HUES6 (cell line): ENCODE measurements around the gene PARVB.
"Not testable (repeated sequence)": the region's sequence is repeated elsewhere in the genome, so short reads cannot be mapped to it uniquely, and the experiment has no call there.

Source experiments
- H3K27ac ChIP-seq: 2 replicates; pipeline ENCODE4 v1.7.0; 2013; ENCODE audit warnings: low read depth, mild to moderate bottlenecking, low read length, inconsistent platforms
- H3K27me3 ChIP-seq: 2 replicates; pipeline ENCODE4 v1.6.1; 2013; ENCODE audit warnings: low read length; ENCODE audit not compliant: control insufficient read depth, insufficient read depth
- H3K36me3 ChIP-seq: 2 replicates; pipeline ENCODE4 v1.6.1; 2013; ENCODE audit warnings: low read length; ENCODE audit not compliant: control insufficient read depth, insufficient read depth
- H3K4me1 ChIP-seq: 2 replicates; pipeline ENCODE4 v1.6.1; 2013; ENCODE audit warnings: low read length; ENCODE audit not compliant: control insufficient read depth, insufficient read depth
- H3K4me3 ChIP-seq: 2 replicates; pipeline ENCODE4 v1.5.1; 2013; ENCODE audit warnings: low read depth, low read length
- H3K9ac ChIP-seq: one replicate; pipeline ENCODE4 v1.6.1; 2013; ENCODE audit warnings: mild to moderate bottlenecking, low read length
- H3K9me3 ChIP-seq: 2 replicates; pipeline ENCODE4 v1.6.1; 2013; ENCODE audit warnings: low read depth, low read length; ENCODE audit not compliant: control insufficient read depth, insufficient read depth

The PARVB gene

DNA sequence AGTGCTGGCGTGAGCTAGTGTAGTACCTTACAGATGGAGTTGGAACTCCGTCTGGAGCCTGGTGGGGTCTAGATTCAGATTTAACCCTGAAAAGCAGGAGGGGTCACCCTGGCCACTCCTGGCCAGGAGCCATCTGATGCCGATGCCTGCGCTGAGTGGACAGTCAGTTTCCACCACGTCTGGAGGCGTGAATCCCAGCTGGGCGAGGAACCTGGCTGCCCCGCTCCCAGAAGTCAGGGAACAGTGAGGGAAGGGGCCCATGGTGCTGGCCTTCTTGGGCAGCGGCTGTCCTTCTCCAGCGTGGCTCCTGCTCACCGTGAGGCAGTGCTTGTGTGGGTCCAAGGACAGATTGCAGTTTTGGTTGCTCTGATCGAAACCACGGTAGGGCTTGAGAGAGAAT is 76.3 kb downstream of the PARVB start:
- Histone ChIP-seq H3K9ac (no peak overlapping the region), H3K36me3 (peaks cover 2% of the 10 kb centered on the region; the same call in 1 of the 2 replicates), H3K27me3 (no peaks in the 10 kb centered on the region), H3K27ac (no peak overlapping the region), H3K4me1 (no peaks in the 10 kb centered on the region), H3K9me3 (0 out of 2 replicates have a peak, but pooled peaks cover 6% of the 10 kb centered on the region), H3K4me3 (no peak overlapping the region)

DNA sequence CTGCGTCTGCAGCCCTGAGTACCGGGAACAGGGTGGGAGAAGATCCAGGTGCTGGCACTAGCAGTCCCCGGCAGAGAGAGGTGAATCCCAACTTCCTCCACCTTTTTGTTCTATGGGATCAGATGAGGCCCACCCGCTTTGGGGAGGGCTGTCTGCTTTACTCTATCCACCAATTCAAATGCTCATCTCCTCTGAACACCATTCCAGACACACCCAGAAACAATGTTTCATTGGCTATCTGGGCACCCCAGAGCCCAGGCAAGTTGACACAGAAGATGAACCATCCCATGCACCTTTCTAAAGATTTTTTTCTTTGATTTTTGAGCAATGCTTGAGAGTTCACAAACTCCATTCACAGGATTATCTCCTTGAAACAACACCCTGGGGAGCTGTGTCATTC is 78.0 kb downstream of the PARVB start:
- Histone ChIP-seq H3K9me3 (0 out of 2 replicates have a peak, but pooled peaks cover 6% of the 10 kb centered on the region), H3K27me3 (no peaks in the 10 kb centered on the region), H3K9ac (no peak overlapping the region), H3K27ac (no peak overlapping the region), H3K4me1 (peaks cover 11% of the 10 kb centered on the region), H3K4me3 (no peak overlapping the region), H3K36me3 (peaks cover 2% of the 10 kb centered on the region; the same call in 1 of the 2 replicates)

DNA sequence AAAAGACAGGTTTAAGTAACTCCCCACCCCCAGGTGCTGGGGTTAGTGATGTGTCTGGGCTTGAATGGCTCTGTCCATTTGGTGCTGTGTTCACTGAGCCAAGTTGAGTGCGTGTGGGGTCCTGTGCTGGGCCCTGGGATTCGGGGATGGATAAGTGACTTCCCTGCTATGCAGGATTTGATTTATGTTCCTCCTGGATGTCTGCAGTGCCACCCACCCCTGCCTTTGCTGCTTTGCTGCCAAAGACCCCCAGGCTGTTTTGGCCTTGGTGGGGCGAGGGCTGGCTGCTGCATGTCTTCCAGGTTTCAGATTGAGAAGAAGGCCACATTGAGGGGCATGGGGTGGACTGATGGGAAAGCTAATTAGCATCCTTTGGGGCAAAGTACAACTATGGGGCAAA is 78.8 kb downstream of the PARVB start:
- H3K27ac ChIP-seq, result no peak overlapping the region
- 0 out of 2 replicates have a peak, but pooled peaks cover 6% of the 10 kb centered on the region for H3K9me3 ChIP-seq
- H3K27me3 ChIP-seq, result no peaks in the 10 kb centered on the region
- no peak overlapping the region for H3K9ac ChIP-seq
- H3K36me3 ChIP-seq, result peaks cover 2% of the 10 kb centered on the region; the same call in 1 of the 2 replicates
- peaks cover 18% of the 10 kb centered on the region for H3K4me1 ChIP-seq
- H3K4me3 ChIP-seq, result no peak overlapping the region

DNA sequence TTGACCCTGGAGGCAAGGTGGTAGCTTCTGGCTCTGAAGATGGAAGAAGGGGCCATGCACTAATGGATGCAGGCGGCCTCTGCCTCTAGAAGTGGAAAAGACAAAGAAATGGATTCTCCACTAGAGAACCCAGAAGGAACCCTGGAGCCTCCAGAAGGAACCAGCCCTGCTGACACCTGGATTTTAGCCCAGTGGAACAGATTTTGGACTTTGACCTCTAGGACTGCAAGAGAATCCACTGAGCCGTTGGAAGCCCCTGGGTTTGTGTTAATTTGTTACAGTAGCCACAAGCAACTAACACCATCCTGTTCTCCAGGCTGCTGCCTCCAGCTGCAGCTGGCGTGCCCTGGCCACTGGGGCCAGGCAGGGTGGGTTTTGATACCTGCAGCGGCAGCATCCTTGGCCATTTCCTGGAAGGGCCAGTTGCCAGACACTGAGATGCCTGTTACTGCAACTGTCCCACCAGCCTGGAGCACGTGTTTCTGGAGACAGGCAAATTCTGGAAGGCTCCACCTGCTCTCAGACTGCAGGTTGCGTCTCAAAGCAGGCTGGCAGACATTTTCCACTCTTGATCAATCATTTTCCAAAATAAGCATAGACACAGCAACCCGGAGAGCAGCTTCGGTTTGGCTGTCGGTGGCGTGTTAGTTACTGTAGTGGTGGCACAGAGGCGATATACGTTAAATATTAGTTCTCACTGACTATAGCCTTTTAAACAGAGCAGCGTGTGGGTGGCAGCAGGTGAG is 79.8 kb downstream of the PARVB start:
- Histone ChIP-seq H3K4me1 (peaks cover 26% of the 10 kb centered on the region), H3K9ac (no peak overlapping the region), H3K36me3 (peaks cover 2% of the 10 kb centered on the region; the same call in 1 of the 2 replicates), H3K27me3 (no peaks in the 10 kb centered on the region), H3K9me3 (0 out of 2 replicates have a peak, but pooled peaks cover 6% of the 10 kb centered on the region), H3K4me3 (no peak overlapping the region), H3K27ac (no peak overlapping the region)

DNA sequence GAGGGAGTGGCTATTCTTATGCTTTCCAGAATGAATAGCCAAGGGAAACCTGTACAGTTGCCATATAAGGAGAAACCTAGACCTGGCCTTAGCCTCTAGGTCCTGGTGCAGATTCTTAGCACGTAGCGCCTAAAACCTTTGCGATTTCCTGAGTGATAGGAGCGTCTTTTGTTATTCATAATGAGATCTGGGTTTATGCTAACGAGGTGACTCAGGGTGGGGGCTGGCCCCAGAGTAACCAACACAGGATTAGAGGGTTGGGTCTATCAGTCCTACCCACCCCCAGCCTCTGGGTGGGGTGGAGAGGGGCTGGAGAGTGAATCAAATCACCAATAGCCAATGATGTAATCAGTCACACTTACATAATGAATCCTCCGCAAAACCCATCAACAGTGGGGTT is 83.2 kb downstream of the PARVB start:
- H3K27ac ChIP-seq, result peak overlapping the region; percentile 80
- H3K4me3 ChIP-seq, result no peak overlapping the region
- H3K9ac ChIP-seq, result peak overlapping the region; percentile 73
- H3K27me3 ChIP-seq, result no peaks in the 10 kb centered on the region
- H3K4me1 ChIP-seq, result peaks cover 44% of the 10 kb centered on the region
- 0 out of 2 replicates have a peak, but pooled peaks cover 6% of the 10 kb centered on the region for H3K9me3 ChIP-seq
- H3K36me3 ChIP-seq, result peaks cover 2% of the 10 kb centered on the region; the same call in 1 of the 2 replicates

DNA sequence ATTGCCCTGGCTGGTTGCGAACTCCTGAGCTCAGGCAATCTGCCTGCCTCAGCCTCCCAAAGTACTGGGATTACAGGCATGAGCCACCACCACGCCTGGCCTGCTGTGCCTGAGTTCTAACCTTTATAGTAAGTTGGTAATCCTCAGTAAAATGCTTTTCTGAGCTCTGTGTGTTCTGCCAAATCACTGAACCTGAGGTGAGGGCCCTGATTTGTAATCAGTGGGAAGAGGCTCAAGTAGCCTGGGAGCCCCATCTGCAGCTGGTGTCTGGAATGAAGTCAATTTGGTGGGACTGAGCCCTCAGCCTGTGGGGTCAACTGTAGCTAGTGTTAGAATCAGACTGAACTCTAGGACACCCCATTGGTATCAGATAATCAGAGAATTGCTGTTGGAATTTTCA is 84.0 kb downstream of the PARVB start:
- H3K9ac ChIP-seq, result peak overlapping the region; percentile 57
- peak overlapping the region; percentile 80 for H3K27ac ChIP-seq
- 0 out of 2 replicates have a peak, but pooled peaks cover 6% of the 10 kb centered on the region for H3K9me3 ChIP-seq
- H3K4me3 ChIP-seq, result no peak overlapping the region
- peaks cover 2% of the 10 kb centered on the region; the same call in 1 of the 2 replicates for H3K36me3 ChIP-seq
- H3K4me1 ChIP-seq, result peaks cover 45% of the 10 kb centered on the region
- no peaks in the 10 kb centered on the region for H3K27me3 ChIP-seq

DNA sequence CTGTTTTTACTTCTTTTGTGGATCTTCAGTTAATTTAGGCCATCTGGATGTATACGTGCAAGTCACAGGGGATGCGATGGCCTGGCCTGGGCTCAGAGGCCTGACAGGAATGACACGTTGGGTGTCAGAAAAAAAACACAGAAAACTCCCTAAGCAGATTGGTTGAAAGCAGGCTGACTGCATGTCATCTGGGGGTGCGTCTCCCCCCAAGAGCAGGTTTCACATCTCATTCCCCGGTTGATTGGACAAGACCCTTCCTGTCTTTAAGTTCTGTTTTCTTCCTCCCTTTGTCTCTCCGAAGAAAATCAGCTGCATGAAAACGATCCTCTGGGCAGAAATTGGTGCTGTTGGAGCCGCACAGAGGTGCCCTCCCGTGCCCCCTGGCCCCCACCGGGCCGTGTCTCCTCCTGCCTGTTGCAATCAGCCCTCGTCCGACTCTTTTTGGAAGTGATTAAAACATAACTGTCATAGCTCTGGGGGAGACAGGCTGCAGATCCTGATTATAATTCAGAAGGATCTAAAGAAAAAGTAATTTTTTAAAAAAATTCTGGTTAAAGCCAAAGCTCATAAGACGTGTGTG is 84.8 kb downstream of the PARVB start:
- H3K27me3 ChIP-seq, result no peaks in the 10 kb centered on the region
- H3K9ac ChIP-seq, result peak overlapping the region; percentile 27
- H3K36me3 ChIP-seq, result no peaks in the 10 kb centered on the region; the same call in 1 of the 2 replicates
- H3K4me3 ChIP-seq, result no peak overlapping the region
- H3K4me1 ChIP-seq, result peaks cover 45% of the 10 kb centered on the region
- 0 out of 2 replicates have a peak, but pooled peaks cover 6% of the 10 kb centered on the region for H3K9me3 ChIP-seq
- no peak overlapping the region; the same call in 1 of the 2 replicates for H3K27ac ChIP-seq

DNA sequence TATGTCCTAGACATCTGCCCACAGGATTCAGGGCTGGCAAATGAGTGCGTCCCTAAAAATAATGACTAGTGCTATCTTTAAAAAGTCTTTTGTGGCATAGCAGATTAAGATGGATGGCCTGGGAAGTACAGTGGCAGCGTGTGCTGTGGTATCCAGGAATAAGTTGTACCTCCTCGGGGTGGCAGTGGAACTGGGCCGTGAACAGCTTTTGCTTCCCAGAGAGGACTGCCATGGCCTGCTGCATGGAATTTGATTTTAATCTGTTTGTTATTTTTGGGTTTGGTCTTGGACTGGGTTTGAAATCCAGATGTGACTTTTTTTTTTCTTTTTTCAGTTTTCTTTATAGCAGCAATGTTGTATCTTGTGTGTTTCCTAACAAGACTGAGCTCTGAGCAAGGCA is 85.3 kb downstream of the PARVB start:
- Histone ChIP-seq H3K36me3 (no peaks in the 10 kb centered on the region), H3K27me3 (no peaks in the 10 kb centered on the region), H3K27ac (no peak overlapping the region; the same call in 1 of the 2 replicates), H3K9me3 (0 out of 2 replicates have a peak, but pooled peaks cover 6% of the 10 kb centered on the region), H3K9ac (no peak overlapping the region), H3K4me1 (peaks cover 45% of the 10 kb centered on the region), H3K4me3 (no peak overlapping the region)

DNA sequence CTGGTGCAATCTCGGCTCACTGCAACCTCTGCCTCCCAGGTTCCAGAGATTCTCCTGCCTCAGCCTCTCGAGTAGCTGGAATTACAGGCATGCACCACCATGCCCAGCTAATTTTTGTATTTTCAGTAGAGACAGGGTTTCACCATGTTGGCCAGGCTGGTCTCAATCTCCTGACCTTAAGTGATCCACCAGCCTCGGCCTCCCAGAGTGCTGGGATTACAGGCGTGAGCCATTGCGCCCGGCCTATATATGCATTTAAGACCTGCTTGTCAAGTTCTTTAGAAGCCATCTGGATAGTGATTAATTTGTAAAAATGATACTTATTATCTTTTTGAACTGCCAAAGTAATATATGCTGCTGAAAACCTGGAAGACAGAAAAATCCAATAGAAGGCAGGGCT is 86.6 kb downstream of the PARVB start:
- not testable (repeated sequence) for H3K4me3 ChIP-seq, H3K27ac ChIP-seq, H3K9ac ChIP-seq, H3K36me3 ChIP-seq, H3K9me3 ChIP-seq, H3K27me3 ChIP-seq
- H3K4me1 ChIP-seq, result peaks cover 45% of the 10 kb centered on the region

DNA sequence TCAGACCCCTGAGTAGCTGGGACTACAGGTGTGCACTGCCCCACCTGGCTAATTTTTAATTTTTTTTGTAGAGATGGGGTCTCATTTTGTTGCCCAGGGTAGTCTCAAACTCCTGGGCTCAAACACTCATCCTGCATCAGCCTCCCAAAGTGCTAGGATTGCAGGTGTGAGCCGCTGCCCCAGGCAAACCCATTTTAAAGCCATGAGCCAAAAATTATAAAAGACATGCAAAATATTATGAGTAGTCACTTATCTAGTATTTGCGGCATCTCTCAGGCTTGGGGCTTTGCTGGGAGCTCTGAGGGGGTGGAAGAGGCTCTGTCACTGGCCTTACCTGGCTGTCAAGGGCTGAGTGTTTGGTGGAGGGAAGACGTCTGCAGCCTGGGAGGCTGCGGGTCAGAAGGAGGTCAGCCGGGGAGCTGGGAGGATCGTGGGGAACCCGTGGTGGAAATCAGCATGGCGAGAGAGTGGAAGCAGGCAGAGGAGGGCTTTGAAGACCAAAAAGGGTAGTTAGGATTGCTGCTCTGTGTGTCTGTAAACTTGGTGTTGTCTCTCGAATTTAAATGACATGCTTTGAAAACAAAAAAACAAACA is 87.6 kb downstream of the PARVB start:
- H3K36me3 ChIP-seq, result no peaks in the 10 kb centered on the region
- no peak overlapping the region for H3K9ac ChIP-seq
- no peak overlapping the region for H3K4me3 ChIP-seq
- no peak overlapping the region for H3K27ac ChIP-seq
- no peaks in the 10 kb centered on the region for H3K9me3 ChIP-seq
- H3K4me1 ChIP-seq, result peaks cover 39% of the 10 kb centered on the region
- no peaks in the 10 kb centered on the region for H3K27me3 ChIP-seq

DNA sequence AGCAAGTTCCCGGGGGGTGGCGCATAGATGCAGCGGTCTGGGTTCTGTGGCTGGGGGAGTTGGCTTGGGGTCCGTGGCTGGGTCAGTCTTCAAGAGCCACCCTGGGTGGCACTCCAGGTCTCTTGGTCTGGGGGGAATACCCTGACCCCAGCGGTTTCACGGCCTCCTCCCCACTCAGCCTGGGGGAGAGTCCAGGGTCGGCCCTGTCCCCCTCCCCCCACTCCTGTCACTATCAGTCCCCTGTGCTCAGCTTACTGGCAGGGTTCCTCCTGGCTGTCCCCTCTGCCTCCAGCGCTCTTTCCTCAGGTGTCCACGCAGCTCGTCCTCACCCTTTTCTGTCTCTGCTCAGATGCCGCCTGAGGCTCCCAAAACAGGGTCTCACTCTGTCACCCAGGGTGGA is 88.1 kb downstream of the PARVB start:
- no peaks in the 10 kb centered on the region for H3K27me3 ChIP-seq
- H3K27ac ChIP-seq, result no peak overlapping the region
- H3K4me3 ChIP-seq, result no peak overlapping the region
- H3K9me3 ChIP-seq, result no peaks in the 10 kb centered on the region
- no peaks in the 10 kb centered on the region for H3K36me3 ChIP-seq
- peaks cover 33% of the 10 kb centered on the region for H3K4me1 ChIP-seq
- H3K9ac ChIP-seq, result peak overlapping the region; percentile 24
